Left kidney (tissue), 2 donors: Measurements from ENCODE around the gene GAP43. TPM values are rescaled to one million over a fixed set of nuclear protein-coding genes. Genes with fewer than 3 reads are reported as not detected.

Experiments
- DNase-seq: peaks from one replicate; pipeline ENCODE4 v3.0.0-alpha.2; 2013
- polyA plus RNA-seq: library from polyadenylated mRNA; unstranded; fragments of 120-200 nt; gene quantifications from one replicate; pipeline ENCODE4 v1.2.1, GENCODE V29; 2013; ENCODE audit not compliant: insufficient read length

Gene GAP43
- polyA plus RNA-seq, 1 donor, result 0.30 TPM

GRCh38 chr3:115766587-115767482 is 143.5 kb downstream of the GAP43 start:
- DNase-seq, result no peak

- no peak for DNase-seq
Observed at GRCh38 chr3:115768661-115769060, 145.4 kb downstream of the GAP43 start.
